RPMI7951 (cell line): ENCODE measurements around the gene IGF2R. TPM values are rescaled to one million over a fixed set of nuclear protein-coding genes. Genes with fewer than 3 reads are reported as not detected.
"Not testable (repeated sequence)": the region's sequence is repeated elsewhere in the genome, so short reads cannot be mapped to it uniquely, and the experiment has no call there.

Experiments used
- DNase-seq: peaks from one replicate; pipeline ENCODE4 v3.0.0-alpha.2; 2012; ENCODE audit warnings: low read depth
- total RNA-seq: library from RNA; depleted of rRNA; stranded (reverse); fragments of >200 nt; shearing (Covaris generic); gene quantifications from 2 replicates; pipeline ENCODE4 v1.2.3, GENCODE V29; 2014

Gene IGF2R
- total RNA-seq, 1 experiment from 2014 or later = 36.2 TPM

DNA sequence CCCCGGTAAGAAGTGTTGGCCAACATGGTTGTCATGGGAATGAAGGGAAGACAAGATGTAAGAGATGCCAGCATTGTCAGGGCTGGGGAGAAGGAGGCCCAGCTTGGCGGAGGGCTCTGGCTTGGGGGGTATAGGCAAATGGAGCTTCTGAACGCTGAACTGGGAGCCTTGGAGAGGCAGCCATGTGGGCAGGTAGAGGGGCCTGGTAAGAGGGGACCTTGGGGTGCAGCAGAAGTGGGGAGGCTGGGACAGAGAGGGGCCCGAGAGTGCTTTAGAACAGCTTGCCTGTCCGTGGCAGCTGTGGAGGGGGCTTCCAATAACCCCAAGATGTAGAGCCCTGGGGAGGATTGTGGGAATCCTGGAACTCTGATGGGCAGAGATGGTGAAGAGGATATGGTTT lies 155.7 kb downstream of the IGF2R start:
- DNase-seq = no peak

DNA sequence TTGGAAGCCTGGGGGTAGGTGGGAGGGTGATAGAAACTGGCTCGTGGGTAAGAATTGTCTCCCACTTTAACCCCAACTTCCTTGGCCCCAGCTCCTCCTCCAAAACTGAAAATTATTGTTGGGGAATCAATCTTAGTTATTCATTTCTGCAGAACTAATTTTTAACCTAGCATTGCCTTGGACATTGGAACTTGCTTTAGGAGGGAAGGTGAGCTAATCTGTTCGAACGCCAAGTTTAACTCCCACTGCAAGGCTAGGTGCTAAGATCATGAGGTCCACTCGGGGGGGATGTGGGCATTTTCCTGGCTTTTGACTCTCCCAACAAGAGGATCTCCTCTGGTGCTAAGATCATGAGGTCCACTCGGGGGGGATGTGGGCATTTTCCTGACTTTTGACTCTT lies 156.2 kb downstream of the IGF2R start:
- not testable (repeated sequence) for DNase-seq

DNA sequence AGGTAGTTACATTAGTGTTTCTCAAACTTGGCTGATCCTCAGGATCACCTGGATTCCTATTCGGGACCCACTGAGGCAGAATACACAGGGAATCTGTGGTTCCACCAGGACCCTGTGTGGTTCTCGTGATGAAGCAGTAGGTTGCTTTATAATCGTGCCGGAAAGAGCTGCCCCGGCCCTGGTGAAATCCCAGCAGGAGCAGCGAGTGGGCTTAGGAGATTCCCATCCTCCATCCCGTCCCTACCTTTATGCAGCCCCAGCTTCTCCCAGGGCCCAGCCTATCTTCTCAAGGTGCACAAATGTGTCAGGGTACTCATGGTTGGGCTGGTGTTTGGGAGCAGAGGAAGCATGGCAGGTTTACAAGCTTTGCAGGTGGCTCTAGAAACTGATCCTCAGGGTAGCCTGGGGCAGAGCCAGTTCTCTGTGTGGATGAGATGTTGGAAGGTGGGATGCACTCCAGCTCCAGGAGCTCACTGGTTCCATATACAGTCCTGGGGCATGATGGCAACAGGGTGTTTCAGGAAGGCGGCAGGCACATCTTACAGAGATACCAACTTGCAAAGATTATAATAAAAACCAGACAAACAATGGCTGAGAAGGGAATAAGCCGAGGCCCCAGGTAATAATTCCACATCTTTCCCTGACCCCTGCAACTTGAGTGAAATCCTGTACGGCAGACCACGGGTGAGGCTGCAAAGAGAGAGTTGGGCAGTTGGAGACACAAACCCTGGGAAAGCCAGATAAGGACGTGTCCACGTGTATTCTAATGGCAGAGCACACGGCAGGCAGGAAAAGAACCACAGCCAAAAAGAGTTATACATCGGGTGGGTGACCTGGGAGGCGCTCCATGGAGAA lies 158.6 kb downstream of the IGF2R start:
- DNase-seq = no peak

DNA sequence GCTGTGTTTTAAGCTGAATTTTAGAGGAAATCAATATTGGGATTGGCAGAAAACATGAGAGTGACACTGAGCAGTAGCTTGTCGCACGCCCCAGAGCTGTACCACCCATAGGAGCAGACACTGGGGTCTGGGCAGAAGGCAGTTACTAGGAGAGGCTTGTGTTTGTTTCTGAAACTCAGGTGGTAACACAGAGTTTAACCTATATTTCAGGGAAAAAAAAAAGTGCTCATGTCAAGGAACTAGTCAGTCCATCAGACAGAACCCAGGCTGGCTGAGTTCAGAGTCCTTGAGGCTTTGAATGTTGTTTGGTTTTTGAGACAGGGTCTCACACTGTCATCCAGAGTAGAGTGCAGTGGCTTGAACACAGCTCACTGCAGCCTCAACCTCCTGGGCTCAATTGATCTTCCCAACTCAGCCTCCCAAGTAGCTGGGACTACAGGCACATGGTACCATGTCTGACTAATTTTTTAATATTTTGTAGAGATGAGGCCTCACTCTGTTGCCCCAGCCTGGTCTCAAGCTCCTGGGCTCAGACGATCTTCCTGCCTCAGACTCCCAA lies 159.3 kb downstream of the IGF2R start:
- DNase-seq = no peak

DNA sequence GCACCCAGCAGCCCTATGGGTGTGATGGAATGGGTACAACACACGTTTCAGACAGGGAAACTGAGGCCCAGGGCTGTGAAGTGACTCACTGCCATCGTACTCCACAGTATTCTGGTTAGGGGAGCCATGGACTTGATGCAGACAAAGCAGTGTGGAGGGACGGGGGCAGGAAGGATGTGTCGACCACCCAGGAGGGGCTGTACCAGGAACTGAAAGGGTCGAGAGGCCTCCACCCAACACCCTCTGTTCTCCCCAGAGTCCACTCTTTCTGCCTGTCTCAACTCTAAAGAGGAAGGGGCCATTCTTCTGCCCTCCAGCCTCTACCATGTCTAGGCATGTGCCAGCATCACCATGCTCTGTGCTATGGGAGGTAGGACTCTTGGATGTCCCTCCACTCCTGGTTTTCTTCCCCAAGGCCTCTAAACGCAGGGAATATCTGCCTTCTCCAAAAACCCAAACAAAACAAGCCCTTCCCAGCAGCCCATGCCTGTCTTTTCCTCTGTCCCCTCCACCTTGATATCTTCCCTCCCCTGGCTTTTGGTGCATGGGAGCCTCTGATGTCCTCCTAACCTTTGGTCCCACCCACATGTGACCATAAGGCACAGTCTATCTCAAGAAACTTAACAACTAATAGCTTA lies 160.1 kb downstream of the IGF2R start:
- DNase-seq = no peak

DNA sequence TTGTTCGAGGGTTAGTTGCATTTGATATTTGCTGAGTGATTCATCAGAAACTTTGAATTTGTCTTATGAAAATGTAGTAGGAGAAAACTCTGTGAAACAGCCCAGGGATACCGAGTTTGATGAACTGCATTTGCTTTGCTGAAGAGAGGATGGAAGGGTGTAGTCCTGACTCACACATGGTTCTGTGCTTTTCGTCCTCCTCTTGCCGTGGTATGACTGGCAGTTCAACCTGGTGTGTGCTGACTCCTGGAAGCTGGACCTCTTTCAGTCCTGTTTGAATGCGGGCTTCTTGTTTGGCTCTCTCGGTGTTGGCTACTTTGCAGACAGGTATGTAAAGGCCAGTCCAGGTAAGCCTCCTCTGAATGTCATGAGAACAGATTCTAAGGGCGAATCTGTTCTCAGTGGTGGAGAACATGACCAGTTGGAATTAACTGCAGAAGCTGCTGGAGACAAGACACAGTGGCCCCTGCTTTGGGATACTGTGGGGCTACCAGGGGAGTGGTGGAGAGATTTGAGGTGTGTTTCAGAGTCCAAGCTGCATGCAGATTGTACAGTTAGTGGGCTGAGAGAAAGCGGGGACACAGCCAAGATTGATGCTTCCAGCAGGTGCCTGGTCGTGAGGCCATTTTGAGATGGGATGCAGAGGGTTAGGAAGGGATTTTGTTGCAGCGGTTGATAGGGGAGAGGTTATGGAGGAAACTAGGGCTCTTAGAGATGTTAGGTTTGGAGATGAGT lies 161.2 kb downstream of the IGF2R start:
- no peak for DNase-seq

DNA sequence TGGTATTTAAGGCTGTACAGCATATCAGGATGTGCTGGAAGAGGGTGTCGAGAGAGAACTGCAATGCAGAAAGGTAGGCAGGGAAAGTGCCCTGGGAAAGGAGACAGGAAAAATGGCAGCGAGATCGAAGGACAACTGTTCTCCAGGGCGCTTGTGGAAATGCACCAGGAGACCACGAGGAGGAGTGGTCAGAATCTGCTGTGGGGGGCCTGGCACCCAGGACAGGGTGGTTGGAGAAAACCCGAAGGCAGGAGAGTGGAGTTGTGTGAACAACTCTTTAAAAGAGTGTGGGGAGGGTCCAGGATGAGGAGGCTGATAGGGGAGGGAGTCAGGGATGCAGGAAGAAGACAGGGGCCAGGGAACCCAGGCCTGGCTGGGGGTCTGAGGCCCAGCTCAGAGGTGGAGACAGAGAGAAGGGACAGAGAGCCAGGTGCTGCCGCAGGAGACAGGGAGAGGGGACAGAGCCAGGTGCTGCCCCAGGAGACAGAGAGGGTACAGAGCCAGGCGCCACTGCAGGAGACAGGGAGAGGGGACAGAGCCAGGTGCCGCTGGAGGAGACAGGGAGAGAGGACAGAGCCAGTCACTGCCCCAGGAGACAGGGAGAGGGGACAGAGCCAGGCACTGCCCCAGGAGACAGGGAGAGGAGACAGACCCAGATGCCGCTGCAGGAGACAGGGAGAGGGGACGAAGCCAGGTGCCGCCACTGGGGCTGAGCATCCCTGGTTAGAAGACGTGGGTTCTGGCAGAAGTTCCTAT lies 162.0 kb downstream of the IGF2R start:
- DNase-seq = no peak

DNA sequence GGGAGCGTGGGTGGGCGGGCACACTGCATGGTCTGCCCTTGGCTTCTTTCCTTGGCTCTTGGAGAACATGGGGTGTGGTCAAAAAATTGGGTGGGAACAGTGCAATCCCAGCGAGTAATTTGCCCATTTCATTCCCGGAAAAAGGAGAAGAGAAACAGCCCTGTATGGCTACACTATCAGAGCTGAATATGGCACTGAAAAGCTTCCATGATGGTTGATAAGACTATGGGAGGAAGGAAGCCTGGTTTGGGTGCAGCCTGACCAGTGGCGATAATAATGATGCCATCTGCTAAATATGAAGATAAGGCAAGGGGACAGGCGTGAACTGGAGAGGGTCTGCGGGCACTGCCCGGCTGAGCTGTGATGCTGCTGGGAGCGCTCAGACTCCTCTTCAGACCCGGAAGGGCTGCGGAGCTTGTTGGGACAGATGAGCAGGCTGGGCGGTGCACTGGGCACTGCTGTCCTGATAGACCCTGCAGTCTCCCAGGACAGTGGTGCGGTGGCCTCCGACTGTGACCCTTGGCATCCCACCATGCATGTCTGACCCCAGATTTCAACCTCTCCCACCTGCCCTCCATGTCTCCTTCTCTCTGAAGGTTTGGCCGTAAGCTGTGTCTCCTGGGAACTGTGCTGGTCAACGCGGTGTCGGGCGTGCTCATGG lies 162.9 kb downstream of the IGF2R start:
- DNase-seq = no peak

DNA sequence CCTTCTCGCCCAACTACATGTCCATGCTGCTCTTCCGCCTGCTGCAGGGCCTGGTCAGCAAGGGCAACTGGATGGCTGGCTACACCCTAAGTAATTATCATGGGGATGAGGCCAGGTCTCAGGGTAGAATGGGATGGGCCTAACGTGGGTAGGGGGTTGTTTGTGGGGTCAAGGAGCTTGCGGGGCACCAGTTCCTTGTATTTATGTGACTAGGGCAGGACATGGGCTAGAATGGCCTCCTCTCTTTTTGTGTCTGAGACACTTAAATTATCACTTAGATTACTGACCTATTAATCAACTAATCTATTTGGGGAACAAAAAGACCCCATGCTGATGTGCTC lies 163.4 kb downstream of the IGF2R start:
- DNase-seq = no peak

DNA sequence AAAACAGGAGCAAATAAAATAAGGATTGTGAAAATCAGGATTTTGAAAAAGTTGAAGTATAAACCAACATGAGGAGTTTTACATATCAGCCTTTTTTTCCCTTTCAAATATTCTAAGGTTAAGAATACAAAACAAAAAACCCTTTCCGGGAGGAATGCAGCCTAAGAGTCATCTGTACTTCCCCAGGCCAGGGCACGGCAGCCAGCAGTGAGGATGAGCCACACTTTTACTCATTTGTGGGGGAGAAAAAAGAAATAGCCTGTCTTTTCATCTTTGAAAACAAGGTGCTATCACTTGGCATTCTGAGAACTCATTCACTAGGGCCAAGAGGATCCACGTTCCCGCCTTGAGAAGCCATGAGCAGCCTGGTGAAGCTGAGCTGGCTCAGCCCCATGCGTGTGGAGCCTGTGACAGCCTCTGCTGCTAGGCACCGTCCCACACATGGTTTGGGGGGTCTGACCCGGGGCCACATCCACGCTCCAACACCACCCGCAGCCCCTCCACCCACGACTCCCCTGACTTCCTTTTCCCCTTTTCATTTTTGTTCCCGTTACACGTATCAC lies 164.0 kb downstream of the IGF2R start:
- no peak for DNase-seq

DNA sequence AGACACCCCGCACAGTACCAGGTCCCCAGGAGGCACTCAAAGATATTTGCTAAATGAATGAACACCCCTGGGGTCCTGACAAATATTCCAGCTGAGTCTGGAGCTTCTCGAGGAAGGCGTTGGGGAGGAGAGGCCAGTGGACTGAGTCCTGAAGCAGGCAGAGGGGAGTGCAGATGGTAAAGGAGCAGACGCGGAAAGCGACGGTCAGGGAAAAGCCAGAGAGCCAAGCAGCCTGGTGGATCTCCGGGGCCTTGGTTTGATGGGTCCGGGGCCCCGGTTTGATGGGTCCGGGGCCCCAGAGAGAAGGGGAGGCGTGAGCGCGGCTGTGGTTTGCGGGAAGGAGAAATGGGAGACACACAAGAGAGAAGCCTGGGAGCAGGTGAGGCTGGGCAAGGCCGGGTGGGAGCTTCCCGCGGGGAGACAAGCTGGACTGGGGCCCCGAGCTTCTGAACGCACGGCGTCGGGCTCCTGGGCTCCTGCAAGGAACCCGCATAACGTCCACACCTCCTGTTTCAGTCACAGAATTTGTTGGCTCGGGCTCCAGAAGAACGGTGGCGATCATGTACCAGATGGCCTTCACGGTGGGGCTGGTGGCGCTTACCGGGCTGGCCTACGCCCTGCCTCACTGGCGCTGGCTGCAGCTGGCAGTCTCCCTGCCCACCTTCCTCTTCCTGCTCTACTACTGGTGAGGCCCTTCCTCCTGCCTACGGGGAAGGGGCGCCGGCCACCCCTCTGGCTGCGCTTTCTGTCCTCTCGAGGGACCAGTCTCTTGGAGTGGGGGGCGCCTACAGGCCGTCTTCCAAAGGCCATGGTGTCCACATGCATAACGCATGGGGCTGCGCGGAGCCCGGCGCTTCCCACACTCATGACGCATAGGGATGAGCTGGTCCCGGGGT lies 164.8 kb downstream of the IGF2R start:
- DNase-seq = no peak

DNA sequence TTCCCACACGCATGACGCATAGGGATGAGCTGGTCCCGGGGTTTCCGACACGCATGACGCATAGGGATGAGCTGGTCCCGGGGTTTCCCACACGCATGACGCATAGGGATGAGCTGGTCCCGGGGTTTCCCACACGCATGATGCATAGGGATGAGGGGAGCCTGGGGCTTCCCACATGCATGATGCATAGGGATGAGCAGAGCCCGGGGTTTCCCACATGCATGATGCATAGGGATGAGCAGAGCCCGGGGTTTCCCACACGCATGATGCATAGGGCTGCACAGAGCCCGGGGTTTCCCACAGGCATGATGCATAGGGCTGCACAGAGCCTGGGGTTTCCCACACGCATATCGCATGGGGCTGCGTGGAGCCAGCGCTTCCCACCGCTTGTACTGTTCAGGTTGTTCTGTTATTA lies 165.5 kb downstream of the IGF2R start:
- not testable (repeated sequence) for DNase-seq

DNA sequence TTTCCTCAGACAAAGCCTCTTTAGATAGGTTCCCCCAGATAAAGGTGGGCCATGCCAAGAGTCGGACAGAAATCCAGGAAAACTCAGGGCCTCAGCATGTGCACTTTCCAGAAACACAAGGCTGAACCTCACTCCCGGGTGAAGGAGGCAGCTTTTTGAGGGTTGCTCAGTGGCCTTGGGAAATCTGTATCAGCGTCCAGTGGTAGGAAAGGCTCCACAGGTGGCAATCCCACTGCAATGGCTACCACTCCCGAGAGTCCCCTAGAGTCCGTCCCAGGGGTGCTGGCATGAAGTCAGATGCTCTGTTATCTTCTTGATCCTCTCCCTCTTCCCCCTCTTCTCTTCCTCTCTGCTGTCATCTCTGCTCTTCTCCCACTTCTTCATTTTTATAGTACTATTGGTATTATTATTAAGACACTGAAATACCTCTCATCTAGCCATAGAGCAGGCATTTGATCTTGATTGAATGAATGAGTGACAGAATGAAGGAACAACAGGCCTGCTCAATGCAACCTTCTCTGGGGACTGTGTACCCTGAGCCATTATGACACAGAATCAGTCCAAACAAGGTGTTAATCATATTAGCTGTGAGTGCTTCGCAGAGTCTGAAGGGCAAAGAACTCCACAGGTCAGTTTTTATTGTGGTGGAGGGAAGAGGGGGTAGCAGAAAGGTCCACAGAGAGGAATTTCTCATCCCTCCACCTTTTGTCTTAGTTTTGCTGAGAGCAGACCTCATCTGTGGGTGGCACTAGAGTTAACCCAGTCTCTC lies 166.1 kb downstream of the IGF2R start:
- no peak for DNase-seq

DNA sequence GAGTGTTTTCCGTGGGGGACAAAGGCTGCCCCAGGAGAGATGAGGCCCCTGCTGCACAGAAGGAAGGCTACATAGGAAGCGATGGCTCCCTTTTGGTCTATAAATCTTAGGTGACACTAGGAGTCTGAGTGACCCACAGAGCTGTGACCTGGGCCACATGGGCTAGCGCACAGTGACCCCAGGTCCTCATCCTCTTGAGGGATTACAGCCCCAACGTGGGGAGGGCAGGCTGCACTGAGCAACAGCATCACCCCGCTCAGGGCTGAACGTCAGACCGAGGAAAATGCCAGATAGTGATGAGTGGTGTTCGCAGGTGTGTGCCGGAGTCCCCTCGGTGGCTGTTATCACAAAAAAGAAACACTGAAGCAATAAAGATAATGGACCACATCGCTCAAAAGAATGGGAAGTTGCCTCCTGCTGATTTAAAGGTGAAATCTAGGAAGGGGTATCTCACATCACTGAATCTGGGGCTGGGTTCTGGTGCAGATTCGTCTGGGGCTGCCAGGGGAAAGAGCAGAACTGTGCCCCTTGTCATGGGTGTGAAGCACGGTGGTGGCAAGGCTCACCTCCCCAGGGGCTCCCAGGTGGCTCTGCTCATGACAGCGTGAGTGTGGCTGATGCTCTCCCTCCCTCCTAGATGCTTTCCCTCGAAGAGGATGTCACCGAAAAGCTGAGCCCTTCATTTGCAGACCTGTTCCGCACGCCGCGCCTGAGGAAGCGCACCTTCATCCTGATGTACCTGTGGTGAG lies 167.2 kb downstream of the IGF2R start:
- DNase-seq = no peak

DNA sequence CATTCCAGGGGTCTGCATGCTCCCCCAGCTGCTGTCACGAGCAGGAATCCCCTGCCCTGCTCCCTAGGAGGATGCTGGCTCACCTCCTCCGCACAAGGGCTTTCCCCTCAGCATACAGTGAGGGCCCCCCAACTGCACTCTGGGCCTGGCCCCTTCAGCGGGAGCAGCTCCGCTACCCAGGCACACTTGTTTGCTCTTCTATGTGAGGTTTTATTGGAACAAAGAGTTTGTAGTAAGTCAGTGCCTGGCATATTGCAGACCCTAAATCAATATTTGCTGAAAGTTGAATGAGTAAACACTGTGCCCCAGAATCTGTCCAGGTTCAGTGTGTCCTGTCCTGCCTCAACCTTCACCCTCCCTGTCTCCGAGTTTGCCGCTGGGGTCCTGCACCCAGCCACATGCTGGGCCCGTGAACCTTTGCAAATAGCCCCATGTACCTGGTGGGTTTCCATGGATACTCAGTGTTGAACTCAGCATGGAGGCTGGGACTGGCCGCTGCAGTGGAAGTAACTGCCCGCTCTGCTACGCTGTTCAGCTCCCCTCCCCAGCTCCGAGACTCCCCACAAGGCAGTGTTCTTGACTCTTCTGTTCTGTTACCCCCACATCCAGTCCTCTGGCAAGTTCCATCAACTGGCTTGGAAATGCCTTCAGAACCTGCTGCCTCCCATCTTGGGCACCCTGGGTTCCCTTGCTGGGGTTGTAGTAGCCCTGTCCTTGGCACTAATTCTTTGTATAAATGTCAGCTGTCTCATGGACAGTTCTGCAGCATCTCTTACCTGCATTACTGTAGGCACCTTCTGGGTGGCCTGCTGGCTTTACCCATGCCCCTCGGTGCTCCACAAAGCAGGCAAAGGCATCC lies 168.5 kb downstream of the IGF2R start:
- DNase-seq = no peak

DNA sequence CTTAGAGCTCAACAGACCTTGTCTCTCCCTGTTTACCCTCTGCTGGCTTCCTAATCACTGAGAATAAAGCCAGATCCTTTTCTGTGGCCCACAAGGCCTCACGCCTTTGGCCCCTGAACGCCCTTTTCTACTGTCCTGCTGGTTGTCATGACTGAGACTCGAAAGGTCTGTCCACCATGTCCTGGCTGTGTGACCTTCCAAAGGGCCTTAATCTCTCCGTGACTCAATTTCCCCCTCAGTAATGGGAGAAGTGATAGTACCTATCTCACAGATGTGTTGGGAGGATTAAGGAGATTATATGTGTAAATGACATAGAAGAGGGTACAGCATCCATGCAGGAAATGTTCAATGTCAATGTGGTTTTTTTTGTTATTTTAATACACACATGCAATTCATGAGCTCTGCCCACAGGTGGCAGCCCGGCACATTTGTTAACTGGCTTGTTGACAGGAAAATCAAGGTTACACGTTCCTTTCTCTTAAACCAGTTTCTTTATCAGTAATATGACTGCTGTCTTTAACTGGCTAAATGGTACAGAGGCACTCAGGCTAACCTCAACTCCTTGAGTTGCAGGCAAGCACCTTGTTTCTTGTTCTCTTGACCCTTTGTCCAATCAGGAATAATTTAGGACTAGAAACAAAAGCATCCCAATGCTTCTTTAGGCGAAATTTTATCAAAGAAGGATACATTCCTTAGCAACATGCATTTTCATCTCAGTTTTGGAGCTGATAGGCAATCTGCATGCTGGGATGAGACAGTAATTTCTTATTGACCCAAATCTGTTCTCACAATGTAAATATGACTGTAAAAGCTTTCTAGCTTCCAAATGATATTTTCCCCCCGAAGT lies 169.3 kb downstream of the IGF2R start:
- DNase-seq = peak; percentile 69
